NCI-H446 treated with DMSO at 0.1 percent for 48 hours (cell line): ENCODE data around the gene C19orf25.

ENCODE experiments used
- DNase-seq: peaks from one replicate; lab custom pipeline; 2025; lab: John Stamatoyannopoulos, UW

The C19orf25 gene

DNA sequence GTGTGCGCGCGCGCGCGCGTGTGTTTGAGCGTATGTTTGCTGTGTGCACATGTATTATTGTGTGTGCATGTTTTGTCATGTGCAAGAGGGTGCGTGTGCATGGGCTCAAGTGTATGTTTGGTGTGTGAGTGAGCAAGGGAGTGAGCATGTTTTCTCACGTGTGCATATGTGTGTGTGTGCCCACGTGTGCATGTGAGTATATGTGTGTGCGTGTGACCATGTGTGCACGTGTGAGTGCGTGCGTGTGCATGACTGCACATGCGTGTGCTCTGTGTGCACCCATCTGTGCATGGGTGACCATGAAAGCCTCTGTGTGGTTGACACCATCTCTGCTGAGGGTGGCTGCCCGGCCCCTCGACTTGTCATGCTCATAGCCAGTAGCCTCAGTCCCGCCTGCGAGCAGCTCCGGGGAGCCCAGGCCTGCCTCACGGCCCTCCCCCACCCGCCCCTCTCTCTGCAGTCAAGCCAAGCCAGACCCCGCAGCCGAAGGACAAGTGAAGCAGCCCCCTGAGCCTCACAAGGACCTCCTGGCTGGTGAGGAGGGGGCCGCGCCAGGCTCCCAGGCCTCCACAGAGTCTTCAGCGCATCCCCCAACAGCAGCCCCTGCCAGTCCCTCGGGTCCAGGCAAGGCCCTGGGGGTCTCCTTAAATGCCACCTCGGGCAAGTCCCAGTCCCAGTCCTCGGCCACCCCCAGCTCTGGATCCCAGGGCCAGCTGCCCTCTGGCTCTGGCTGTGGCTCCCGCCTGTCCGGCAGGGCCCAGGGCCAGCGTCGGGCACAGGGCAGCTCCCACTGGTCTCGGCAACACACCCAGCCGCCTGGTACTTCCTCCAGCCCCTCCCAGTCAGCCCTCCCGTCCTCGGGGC is 17.9 kb upstream of the C19orf25 start:
- no peak for DNase-seq

DNA sequence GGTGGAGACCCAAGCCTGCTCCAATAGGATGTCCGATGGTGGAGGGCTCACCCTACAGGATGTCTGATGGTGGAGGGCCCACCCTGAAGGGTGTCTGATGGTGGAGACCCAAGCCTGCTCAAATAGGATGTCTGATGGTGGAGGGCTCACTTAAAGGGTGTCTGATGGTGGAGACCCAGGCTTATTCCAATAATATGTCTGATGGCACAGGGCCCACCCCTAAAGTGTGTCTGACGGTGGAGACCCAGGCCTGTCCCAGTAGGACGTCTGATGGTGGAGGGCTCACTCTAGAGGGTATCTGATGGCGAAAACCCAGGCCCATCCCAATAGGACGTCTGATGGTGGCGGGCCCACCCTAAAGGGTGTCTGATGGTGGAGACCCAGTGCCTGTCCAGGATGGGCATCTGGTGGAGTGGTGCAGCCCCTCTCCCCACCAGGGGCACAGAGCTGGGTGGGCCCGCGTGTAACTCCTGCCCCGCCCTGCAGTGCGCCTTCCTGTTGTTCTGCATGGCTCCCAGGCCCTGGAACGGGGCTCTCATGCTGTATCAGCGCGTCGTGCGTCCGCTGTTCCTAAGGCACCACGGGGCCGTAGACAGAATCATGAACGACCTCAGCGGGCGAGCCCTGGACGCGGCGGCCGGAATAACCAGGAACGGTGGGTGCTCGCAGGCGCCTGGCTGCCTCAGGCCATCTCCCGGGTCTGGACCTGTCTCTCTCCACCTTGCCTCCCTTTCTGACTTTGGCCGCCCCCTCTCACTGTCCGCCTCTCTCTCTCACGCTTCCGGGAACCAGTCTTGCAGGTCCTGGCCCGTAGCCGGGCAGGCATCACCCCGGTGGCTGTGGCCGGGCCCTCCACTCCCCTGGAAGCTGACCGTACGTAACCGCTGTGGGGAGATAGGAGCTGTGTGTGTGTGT is 17.0 kb upstream of the C19orf25 start:
- no peak for DNase-seq

DNA sequence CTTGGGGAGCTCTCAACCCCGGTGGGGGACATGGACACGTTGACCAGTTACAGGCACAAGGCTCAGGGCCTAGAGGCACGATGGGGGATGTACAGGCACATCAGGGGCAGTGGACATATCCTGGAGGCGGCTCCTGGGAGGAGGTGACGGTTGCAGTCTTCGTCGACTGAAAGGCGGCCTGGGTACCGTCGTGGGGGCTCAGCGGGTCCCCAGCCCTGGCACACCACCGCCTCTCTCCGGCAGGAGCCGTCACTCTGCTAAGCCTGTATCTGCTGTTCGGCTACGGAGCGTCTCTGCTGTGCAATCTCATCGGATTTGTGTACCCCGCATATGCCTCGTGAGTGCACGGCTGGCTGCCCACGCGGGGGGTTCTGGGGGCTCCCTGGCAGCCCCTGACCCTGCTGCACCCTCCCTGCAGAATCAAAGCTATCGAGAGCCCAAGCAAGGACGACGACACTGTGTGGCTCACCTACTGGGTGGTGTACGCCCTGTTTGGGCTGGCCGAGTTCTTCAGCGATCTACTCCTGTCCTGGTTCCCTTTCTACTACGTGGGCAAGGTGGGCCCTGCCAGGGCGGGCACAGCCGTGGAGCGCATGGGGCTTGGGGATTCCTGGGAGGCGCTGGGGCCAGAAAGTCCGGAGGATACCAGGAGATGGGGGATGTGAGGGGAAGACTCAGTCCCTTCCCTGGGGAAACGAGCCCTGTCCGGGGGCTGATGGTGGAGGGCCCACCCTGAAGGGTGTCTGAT is 16.2 kb upstream of the C19orf25 start:
- no peak for DNase-seq

DNA sequence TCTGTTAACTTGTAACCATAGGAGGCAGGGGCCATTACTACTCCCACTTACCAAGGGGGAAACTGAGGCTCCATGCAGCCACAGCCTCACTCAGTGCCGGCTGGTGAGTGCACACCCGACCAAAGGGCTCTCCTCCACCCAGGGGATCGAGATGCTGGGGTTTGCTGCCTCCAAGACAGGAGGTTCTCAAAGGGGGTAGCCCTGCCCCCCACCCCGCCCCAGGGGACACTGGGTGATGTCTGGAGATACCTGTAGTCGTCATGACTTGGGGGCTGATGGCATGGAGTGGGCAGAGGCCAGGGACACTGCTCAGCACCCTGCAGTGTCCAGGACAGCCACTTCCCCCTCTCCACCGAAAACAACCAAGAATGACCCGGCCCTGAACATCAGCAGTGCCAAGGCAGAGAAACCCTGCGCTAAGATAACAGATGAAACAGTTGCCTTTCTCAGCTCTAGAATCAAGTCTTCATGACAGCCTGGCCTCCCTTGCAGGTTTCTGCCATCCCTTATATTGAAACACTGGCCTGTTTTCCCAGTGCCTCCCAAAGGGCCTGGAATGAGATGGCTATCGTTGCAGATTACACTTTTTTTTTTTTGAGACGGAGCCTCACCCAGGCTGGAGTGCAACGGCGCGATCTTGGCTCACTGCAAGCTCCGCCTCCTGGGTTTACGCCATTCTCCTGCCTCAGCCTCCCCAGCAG is 15.2 kb upstream of the C19orf25 start:
- DNase-seq, result no peak

DNA sequence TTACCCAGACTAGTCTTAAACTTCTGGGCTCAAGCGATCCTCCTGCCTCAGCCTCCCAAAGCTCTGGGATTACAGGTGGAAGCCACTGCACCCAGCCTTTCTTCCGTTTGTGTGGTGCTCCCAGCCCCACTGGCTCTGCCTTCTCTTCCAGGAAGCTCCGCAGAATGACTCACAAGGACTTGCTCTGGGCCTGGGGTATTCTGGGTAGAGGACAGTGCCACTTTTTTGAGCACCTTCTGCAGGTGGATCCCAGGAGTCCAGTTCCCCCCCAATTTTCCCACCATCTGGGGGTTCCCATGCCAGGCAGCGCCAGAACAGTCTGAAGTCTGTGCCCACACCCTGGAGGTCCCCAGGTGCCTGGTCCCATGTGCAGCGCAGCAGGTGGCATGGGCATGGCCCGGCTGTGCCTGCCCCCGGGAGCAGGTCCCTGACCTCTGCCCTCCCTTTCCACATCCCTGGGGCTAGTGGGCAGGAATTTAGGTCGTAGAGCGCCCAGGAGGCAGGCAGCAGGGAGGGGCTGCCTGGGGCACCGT is 13.5 kb upstream of the C19orf25 start:
- no peak for DNase-seq

DNA sequence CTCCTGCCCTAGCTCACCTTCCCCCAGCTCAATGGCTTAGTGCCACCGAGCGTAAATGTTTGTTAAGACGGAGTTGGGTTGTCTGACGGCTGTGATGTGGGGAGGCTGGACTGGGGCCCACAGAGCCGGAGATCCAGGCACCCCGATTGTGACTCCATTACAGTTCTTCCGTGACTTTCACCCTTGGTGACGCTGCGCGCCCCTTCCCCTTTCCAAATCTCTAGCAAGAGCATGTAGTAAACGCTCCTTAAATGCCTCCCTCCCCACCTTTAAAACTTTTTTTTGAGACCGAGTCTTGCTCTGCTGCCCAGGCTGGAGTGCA is 12.8 kb upstream of the C19orf25 start:
- no peak for DNase-seq

DNA sequence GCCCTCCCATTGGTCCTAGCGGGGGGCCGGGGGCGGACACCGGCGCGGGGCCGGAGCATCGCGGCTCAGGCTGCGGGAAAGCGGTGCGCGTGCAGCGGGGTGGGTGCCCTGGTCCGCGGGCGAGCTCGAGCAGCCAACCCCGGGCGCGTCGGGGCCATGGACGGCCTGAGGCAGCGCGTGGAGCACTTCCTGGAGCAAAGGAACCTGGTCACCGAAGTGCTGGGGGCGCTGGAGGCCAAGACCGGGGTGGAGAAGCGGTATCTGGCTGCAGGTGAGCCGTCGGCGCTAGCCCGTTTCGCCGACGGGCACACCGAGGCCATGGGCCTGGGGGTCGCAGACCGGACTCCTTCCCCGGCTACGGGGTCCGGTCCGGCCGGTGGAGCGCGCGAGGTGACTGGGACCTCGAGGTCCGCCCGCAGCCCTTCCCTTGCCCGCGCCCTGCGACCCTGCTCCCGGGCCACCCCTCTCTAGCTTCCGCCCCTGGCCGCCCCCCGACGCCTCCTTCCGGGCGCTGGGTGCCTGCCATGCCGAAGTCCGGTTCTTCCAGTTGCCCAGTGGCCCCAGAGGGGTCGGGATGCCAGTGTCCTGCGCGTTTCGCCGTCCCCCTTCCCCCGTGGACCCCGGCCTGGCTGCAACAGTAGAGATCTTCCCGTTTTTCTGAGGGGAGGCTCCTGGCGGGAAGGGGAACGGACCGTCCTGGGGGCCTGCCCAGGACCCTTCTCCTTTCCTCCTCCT is 12.3 kb upstream of the C19orf25 start, which contains the start of gene REEP6:
TSS of gene REEP6 (plus strand) at position 68 of the 735 bp plus-strand sequence. CDS start at position 157, 89 bp downstream.
- DNase-seq, result no peak

DNA sequence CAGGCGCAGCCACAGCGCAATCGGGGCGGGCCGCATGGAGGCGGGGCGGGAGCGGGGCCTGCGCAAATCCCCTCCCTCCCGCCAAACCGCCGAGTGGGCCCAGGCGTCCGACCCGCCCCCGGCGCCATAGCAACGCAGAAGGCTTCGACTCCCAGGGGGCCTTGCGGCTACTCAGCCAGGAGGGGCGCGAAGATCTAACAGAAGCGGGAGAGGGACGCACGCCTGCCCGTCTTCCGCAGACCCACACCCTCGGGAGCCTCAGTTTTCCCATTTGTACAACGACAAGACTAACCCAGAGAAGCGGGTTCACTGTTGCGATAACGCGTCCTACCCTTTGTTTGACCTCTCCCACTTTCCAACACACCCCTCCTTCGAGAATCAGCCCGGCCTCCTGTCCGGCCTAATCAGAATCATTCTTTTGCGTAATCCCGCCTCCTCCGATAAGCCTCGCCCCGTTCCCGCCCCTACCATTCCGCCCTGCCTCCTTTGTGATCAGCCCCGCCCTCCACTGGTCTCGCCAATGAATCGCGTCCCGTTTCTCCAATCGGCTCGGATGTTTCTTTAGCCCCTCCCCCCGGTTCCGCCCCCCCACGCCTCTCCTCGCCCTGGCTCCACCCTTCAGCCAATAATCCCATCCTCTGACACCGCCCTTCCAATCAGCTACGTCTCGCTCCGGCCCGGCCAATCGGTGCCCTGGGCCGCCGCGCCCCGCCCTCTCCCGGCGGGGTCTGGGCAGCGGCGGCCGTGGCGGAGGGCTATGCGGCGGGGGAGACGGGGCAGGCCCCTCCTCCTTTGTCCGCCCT is 11.5 kb upstream of the C19orf25 start, which contains the start of gene PCSK4:
TSS of gene PCSK4 (minus strand) at position 40 of the 803 bp plus-strand sequence. CDS start at position 36, 4 bp downstream.
- DNase-seq, result peak; percentile 98

DNA sequence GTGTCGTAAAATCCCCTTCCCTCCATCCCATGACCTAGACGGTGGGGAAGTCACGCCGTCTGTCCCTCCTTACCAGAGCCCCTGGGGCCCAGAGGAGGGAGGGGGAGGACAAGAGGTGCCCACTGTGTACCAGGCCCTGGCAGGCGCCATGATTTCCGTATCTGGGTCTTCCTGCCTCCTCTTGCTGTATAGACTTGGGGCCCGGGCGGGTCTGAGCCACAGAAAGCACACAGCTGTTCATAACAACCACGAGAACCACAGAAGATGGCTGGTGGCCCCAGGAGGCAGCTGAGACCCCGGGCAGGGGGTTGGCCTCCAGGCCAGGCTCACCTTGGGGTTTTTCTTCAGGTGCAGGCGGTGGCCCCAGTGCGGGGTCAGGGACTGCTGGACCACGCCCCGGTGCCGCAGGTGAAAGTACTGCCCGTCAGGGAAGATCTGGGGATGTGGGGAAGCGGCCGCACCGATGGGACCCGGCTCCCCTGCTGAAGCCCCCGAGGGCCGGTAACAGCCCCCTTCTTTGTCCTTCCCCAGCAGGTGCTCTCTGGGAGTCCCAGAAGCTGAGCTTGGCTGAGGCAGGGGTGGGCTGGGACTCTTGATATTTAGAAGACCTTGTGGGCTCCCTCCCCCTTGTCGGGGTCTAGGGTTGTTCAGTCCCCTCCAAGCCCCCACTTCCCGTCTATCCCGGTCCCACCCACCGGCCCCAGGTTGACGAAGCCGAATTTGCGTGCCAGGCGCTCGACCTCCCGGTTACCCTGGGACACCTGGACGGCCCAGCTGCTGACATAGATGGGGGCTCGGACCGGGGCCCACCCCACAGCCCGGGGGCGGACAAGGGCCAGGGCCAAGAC is 10.7 kb upstream of the C19orf25 start:
- DNase-seq, result no peak

DNA sequence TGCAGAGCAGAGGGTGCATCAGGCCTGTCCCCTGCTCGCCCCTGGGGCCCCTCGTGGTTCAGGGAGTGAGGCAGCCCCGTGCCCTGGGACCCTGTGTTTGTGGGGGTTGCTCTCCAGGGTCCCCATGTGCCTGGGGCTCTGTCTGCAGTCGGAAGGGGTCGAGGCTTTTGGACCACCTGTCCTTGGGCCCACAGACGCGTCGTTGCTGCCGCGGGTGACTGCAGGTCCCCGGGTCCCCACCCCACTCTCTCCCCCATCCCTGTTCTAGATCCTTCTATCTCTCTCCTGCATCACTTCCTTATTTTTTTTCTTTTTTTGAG is 9.2 kb upstream of the C19orf25 start:
- no peak for DNase-seq

DNA sequence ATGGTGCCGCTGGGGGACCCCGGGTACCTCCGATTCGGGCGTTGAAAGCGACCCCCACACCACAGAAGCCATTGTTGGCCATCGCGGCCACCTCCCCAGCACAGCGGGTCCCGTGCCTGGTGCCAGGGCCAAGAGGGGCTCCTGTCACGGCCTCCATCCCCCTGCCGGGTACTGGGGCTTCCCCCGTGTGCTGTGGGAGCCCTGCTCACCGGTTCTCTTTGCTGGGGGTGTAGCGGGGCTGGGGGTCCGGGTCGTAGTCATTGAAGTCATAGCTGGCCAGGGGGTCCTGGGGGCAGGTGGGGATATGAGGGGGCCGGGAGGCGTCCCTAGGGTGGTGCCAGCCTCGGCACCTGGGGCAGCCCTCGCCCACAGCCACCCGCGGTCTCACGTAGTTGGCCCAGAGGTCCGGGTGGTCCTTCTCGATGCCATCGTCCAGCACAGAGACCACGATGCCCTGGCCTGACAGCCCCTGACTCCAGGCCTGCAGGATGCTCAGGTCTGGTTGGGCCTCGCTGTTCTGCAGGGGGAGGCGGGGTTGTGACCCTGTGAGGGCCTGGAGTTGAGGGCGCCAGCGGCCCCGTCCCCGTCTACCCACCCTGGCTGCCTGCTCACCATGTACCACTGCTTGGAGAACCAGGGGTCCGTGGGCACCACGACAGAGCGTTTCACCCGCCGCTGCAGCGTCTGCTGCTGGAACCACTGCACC is 8.7 kb upstream of the C19orf25 start:
- no peak for DNase-seq

DNA sequence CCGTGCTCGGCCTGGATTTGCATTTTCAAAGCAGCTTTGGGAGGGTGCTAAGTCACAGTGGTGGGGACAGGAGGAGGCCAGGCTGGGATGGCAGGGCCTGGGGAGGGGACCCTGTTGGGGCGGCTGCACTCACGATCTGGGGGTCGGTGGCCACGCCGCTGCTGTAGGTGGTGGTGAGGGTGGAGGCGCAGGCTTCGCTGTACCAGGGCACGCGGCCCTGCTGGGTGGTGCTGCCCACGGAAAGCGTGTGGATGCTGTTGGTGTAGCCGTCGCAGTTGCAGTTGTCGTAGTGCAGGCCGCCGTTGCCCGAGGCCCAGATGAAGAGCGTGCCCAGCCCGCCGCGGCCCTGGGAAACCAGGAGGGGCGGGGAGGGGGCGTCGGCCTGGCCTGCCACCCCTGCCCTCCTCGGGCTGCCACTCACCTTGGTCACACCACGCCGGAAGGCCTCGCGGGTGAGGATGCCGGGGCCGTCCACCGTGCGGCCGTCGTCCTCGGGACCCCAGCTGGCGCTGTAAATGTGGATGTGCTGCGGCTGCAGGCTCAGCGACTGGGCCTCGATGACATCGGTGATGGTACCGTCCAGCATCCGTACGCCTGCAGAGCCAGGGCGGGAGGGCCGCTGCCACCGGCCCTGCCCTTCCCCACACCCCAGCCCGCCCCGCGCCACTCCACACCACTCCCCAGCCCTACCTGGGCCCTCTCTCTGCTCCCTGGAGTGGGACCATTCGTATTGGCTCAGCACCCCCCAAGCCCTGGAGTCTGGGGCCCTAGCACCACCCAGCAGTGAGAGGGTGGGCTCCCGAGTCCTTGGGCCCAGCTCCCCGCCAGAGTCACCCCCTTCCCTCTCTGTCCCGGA is 7.9 kb upstream of the C19orf25 start:
- DNase-seq, result no peak

DNA sequence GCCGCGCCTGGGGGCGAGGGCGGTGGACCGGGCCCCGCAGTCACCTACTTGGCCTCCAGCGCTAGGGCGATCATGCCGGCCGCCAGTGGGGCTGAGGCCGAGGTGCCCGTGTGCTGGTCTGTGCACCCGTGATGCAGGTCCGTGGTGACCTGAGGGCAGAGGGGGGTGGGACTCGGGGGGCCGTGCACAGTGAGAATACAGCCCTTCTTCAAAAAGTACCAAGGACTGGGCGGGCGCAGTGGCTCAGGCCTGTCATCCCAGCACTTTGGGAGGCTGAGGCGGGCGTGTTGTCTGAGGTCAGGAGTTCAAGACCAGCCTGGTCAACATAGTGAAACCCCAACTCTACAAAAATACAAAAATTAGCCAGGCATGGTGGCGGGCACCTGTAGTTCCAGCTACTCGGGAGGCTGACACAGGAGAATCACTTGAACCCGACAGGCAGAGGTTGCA is 5.0 kb upstream of the C19orf25 start:
- DNase-seq, result no peak

DNA sequence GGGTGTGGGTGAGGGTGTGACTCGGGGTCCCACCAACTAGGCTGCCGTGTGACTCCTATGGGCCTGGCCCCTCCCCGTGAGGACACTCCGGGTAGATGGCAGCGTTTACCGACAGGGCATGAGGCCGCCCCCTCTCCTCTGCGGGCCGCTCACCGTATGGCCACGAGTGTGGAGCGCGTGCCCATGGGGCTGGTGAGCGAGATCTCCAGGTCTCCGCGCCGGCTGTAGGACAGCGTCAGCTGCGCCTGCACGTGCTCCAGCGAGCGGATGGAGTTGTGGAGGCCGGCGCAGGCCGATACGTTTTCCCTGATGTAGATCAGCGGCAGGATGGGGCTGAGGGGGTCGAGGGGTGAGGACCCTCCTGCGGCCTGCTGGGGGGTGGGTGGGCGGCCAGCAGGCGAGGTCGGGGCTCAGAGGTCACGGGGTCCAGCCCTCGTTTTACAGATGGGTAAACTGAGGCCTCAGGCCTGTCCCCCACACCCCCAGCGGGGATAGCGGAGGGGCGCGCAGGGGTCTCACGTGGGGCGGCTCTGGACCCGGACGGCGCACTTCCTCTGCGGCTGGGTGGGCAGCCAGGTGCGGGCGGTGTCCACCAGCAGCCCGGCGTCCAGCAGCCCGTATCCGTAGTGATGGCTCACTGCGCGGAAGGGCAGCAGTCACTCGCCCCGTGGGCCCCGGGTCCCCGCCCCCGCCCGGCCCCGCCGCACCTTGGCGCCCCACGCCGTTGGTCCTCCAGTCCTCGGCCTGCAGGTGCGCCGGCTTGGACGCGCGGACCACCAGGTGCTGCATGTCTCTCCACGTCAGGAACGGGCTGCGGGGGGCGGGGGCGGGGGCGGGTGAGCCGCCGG is 4.3 kb upstream of the C19orf25 start:
- no peak for DNase-seq

DNA sequence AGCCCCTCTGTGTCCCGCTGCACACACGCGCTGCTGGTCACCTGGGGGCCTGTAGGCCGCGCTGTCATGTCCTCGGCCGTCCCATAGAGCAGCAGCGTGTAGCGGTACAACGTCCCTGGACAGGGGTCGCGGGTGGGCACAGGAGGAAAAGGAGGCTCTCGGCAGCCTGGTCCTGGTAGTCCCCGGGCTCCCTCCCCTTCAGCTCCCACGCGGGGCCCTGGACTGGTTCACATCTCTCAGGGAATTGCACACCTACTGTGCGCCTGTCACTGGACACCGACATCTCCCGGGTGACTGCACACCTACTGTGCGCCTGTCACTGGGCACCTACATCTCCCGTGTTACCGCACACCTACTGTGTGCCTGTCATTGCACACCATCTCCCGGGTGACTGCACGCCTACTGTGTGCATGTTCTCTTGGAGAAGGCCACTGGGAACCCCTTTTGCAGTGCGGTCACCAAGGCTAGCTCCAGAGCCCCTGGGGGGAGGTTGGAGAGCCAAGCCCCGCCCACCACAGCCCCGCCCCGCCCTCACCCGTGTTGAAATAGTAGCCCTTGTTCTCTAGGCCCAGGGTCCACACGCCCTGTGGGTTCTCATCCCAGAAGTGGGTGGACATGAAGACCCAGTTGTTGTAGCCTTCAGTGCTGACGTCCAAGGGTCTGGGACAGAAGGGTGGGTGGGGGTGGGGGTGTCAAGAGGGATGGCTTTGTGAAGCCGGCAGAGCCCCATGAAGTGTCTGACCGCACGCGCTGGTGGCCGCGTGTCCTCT is 3.5 kb upstream of the C19orf25 start:
- DNase-seq, result no peak
